WERI-Rb-1 (cell line): ENCODE data around the gene CCDC50.

Experiments
- DNase-seq: peaks from one replicate; pipeline ENCODE4 v3.0.0-alpha.2; 2020
- H3K27ac ChIP-seq: fragments of 250-450 bp; sonication (Bioruptor Pico); 2 replicates; pipeline ENCODE4 v1.5.1; 2020; ENCODE audit warnings: mild to moderate bottlenecking, moderate library complexity
- H3K27me3 ChIP-seq: fragments of 250-450 bp; sonication (Bioruptor Pico); 2 replicates; pipeline ENCODE4 v1.5.1; 2021; ENCODE audit warnings: mild to moderate bottlenecking, low read depth, moderate library complexity; ENCODE audit not compliant: insufficient read depth, severe bottlenecking
- H3K36me3 ChIP-seq: fragments of 250-450 bp; sonication (Bioruptor Pico); 2 replicates; pipeline ENCODE4 v1.5.1; 2020; ENCODE audit warnings: mild to moderate bottlenecking, moderate library complexity
- H3K4me3 ChIP-seq: 2 replicates; pipeline ENCODE4 v1.5.1; 2011; ENCODE audit warnings: low read depth, mild to moderate bottlenecking, control low read depth, low read length
- H3K9me3 ChIP-seq: fragments of 250-450 bp; sonication (Bioruptor Pico); 2 replicates; pipeline ENCODE4 v1.5.1; 2021; ENCODE audit warnings: mild to moderate bottlenecking, moderate library complexity; ENCODE audit not compliant: severe bottlenecking
- CTCF ChIP-seq: IDR thresholded peaks from 2 replicates; pipeline ENCODE4 v1.5.1; 2011; ENCODE audit warnings: low read depth, mild to moderate bottlenecking, control low read depth, inconsistent platforms, low read length

The CCDC50 gene

GRCh38 chr3:191368755-191369615, 39.8 kb downstream of the CCDC50 start:
- H3K27ac ChIP-seq: no peak overlapping the region
- H3K36me3 ChIP-seq: 0 out of 2 replicates have a peak, but pooled peaks cover 3% of the 10 kb centered on the region
- TF ChIP-seq CTCF: no peak
- H3K9me3 ChIP-seq: no peaks in the 10 kb centered on the region
- H3K27me3 ChIP-seq: no peaks in the 10 kb centered on the region
- no peak for DNase-seq
- H3K4me3 ChIP-seq: no peak overlapping the region

- H3K9me3 ChIP-seq: no peaks in the 10 kb centered on the region
These were observed 40.4 kb downstream of the CCDC50 start for GRCh38 chr3:191369616-191370010.

GRCh38 chr3:191372122-191372521, 42.9 kb downstream of the CCDC50 start:
- Histone ChIP-seq H3K4me3 (no peak overlapping the region), H3K9me3 (no peaks in the 10 kb centered on the region), H3K27ac (no peak overlapping the region), H3K27me3 (no peaks in the 10 kb centered on the region), H3K36me3 (peaks cover 6% of the 10 kb centered on the region; the same call in 1 of the 2 replicates)
- no peak for TF ChIP-seq CTCF
- no peak for DNase-seq

More at GRCh38 chr3:191369616-191370010, 40.4 kb downstream of the CCDC50 start:
- no peak overlapping the region for H3K4me3 ChIP-seq
- DNase-seq: no peak
- no peak for TF ChIP-seq CTCF
- no peak overlapping the region for H3K27ac ChIP-seq
- H3K27me3 ChIP-seq: no peaks in the 10 kb centered on the region
- H3K36me3 ChIP-seq: 0 out of 2 replicates have a peak, but pooled peaks cover 3% of the 10 kb centered on the region

GRCh38 chr3:191373327-191373726, 44.1 kb downstream of the CCDC50 start:
- TF ChIP-seq CTCF: no peak
- Histone ChIP-seq H3K9me3 (no peaks in the 10 kb centered on the region), H3K27ac (no peak overlapping the region), H3K27me3 (no peaks in the 10 kb centered on the region), H3K36me3 (peaks cover 6% of the 10 kb centered on the region; the same call in 1 of the 2 replicates), H3K4me3 (no peak overlapping the region)
- no peak for DNase-seq

GRCh38 chr3:191376516-191377141, 47.4 kb downstream of the CCDC50 start:
- Histone ChIP-seq H3K9me3 (no peaks in the 10 kb centered on the region), H3K36me3 (peaks cover 3% of the 10 kb centered on the region; the same call in 1 of the 2 replicates), H3K4me3 (no peak overlapping the region), H3K27ac (no peak overlapping the region), H3K27me3 (no peaks in the 10 kb centered on the region)
- no peak for TF ChIP-seq CTCF
- no peak for DNase-seq
